Ramos (cell line): ENCODE data around the gene NXPH1.

Experiments used
- in situ Hi-C: fragments of 300-500 bp; cut with MboI; formaldehyde crosslinking; loops from one replicate; pipeline ENCODE4 v1.14.3; 2022; ENCODE audit warnings: low sequenced_read_pairs; ENCODE audit not compliant: unreplicated experiment

The NXPH1 gene

DNA sequence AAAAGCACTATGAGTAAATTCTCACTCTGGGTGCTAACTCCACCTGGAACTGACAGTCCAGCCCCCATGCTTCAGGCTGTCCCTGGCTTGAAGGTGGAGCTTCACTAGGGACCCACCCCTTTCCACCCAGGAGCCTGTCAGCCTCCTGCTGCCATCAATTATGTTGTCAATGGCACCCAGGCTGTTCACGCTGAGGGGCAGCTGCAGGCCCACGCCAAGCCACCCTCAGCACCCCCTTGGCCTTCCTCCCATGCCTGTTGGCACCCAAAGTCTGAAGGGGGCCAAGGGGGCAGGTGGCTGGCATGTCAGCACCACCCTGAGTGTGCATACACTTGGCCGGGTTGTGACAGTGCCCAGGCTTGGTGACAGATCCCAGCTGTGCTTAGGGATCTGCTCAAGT, 149.3 kb downstream of the NXPH1 start:
- in situ Hi-C loops: no loop called here

DNA sequence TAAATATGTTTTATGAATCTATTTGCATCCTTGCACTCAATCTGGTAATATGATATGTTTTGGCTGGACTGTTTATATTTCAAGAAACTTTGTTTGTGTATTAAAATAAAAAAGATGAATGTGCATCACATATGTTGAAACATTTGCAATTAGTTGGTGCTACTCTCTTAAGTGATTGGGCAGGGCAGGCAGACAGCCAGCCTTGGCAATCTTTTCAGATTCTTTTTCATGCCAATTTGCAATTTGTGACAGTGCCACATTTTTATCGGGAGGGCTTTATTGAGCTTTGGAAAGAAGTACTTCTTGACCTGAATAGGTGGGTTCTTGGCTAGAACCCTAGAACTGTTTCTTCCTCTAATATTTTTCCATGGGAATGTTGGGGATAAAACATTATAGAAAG, 152.2 kb downstream of the NXPH1 start:
- in situ Hi-C loops: no loop called here

DNA sequence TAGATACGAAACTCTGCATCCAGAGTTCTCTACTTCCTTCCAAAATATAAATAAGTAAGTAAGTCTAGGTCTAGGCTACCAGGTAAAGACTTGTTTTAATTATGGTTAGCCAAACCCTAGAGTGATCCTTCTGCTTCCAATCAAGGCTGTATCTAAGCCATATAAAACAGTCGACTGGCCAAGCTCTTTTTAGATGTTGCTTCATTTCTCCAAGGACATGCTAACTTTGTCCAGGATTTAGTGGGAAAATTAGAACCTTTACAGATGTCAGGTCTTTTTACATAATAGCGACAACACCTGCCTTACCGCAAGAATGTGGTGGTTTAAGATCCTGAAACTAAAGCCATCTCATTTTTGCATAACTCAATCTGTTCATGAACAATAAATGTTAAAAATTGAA, 156.8 kb downstream of the NXPH1 start:
- in situ Hi-C loops: no loop called here

DNA sequence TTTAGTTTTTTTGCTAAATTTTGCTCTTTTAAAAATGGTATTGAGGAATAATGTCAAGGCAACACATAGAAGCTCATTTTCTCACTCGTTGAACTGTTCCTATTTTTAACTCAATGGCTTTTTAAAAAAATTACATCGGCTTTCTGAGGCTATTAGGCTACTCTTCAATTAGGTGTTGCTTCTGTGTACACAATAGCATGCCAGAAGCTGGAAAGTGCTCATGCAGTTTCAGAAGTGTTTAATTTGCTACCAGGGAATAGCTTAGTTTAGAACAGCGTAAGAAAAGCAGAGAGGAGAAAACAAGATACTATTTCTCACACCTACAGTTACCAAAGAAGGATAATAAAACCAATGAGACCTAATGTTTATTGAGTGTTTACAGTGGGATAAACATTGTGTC, 157.4 kb downstream of the NXPH1 start:
- in situ Hi-C loops: no loop called here

DNA sequence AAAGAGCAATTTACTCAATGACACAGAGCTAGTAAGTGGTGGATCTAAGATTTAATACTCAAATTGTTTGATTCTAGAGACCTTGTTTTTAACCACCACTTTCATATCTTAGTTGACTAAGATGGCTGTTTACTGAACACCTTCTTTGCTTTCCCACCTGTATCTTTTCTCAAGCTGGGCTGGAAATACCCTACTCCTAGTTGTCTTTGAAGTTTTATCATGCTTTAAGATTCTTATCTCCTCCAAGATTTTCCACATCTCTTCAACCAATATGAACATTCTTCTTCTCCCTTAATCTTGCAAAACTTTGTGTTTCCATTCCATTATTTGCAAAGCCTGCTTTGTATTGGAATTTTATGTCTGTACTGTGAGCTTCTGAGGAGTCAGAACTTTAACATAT, 157.9 kb downstream of the NXPH1 start:
- in situ Hi-C loops: no loop called here

DNA sequence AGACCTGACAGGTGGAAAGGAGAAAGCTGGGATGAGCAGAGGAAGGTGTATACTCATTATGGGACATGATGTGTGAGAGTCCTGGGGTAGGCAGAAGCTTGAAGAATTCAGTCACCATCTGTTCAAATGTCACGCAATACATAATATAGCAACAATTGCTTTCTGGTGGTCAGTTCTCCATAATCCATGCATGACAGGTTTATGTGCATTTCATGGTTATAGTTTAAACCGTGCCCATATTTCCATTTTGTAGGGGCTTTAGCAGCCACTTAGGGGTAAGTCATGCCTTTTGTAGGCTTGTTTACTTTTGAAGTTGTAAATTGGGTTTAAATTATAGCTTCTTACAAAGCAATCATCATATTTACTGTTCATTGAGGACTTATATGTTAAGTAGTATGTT, 158.8 kb downstream of the NXPH1 start:
- in situ Hi-C loops: no loop called here

DNA sequence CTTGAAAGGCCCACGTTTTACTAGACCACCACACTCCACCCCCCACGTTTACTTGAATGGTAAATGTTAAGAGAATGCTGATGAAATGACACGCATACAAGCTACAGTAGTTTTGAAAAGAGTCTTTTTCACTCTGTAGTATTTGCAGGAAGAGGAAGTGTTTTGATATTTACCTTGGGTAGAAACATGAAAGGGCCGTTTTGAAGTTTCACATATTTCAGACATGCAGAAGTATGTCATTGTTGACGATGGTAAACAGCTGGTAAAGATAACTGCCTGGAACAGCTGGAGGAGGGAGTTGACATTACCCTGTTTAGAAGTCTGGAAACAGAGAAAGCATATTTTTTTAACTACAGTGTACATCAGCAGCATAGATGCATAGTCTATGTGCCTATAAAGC, 160.7 kb downstream of the NXPH1 start:
- in situ Hi-C loops: no loop called here

DNA sequence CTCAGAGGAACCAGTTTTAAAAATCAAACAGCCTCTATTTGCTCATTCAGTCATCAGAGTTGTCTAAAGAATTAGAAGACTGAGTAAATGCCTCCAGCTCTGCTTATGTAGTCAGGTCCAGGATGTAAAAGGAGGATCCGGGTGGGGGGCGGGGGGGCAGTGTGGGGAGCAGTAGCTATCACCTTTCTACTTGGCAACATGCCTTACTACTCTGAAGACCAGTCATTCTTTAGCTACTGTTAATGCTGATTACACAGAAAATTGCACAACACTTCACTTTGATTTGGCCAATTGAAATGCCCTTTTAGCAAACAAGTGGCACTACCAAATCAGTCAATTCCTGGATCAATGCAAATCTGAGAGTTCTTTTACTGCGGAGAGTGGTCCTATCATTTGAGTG, 164.2 kb downstream of the NXPH1 start:
- in situ Hi-C loops: no loop called here

DNA sequence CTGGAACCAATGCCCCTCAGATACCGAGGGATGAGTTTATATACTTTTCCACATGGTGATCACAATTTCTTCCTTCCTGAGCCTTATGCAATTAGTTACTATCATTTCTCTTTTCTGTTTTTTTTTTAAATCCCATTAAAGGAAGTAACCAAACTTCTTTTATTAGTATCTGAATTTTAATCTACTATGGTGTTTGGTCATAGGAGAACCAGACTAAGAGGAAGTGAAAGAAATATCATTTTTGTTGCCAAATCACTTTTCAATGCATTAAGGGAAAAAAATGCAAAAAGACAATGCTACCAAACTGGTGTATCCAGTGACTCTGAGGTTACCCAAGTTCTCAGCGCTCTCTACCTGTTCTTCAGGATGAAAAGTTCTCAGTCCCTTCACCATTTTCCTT, 167.7 kb downstream of the NXPH1 start:
- in situ Hi-C loops: no loop called here

DNA sequence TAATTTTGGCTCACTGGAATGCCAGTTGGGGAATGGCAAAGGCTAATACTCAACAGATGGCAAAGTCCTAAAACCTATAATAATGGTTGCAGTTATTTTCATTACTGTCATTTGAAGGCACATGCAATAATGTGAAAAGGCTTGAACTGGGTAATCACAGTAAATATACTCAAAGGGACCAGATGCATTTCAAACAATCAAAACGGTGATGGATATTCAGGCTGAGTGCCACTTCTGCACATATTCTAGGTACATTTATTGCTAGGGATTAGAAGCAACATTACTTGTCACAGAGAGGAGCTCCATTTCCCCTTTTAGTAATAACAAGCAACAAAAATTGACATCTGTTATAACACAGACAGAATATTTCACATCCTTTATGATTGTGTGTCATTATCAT, 171.8 kb downstream of the NXPH1 start:
- in situ Hi-C loops: no loop called here

DNA sequence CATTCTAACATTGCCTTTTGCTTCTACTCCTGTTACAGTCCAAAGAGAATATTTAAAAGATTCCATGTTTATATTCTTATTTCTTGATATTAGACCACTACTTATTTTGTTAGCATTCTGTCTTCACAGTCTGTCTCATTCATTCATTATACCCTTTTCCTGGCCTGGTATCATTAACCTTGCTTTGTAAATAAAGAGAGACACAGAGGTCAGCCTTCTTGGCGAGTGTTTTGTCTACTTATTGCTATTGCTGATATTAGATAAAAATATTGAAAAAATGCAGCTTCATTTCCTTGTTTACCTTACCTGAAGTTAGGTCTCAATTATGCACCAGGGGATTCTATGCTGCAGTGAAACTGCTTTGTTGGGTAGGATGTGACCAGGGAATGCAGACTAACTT, 179.2 kb downstream of the NXPH1 start:
- in situ Hi-C loops: no loop called here

DNA sequence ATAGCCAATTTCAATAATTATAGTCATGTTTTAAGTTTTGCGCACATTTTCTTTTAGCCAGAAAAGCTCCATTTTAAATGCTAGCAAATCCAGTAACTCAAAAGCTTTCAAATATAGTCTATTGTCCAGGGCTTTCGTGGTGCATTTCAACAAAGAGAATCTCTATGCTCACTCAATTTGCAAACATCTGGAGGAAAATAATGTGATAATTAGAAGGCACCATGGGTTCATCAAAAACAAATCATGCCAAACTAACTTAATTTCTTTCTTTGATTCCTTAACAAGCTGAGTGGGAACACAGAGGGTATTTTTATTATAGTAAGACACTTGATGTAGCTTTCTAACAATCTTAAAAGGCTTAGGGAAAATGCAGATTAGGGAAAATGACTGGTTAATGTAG, 179.8 kb downstream of the NXPH1 start:
- in situ Hi-C loops: no loop called here

DNA sequence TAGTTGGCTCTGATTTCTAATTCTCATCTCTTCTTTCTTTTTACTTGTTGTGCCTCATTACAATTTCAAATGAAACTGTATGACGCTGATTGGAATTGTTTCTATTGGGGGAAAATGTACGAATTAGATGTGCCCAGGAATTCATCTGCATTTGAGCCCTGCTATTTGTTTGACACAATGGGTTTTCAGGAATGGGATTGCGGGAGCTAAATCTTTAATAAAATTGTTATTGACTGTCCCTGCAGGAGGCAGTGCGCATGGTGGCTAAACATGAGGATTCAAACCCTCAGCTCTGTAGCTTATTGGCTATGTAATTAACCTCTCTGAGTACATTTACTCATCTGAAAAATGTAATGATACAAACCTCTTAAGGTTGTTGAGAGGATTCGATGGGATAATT, 181.6 kb downstream of the NXPH1 start:
- in situ Hi-C loops: no loop called here

DNA sequence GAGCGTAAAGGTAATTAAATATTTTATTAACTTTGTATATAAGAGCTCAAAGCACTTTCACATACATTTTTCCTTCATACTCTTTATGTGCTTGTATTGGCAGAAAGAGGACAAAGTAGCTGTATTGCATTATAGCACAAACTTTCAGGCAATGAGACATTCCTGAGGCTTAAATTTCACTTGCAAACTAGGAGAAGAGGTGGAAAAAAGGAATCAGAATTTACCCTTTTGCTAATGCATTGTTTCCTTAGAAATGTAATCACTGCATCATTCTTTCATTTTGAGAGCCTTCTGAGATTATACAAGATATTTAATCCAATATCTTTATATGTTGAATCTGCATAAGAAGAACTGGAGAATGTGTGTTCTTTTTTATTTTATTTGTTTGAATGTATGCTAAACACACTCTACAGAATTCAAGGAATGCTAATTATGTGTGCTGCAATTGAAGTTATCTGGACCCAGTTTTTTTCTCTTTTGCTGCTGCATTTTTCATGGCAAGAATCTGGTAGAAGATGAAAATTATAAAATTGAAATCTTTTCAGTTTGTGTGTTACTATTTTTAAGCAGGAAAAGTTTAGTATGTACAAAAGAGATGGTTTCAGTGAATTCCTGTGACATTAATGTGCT, 185.1 kb downstream of the NXPH1 start:
- in situ Hi-C loops: no loop called here

DNA sequence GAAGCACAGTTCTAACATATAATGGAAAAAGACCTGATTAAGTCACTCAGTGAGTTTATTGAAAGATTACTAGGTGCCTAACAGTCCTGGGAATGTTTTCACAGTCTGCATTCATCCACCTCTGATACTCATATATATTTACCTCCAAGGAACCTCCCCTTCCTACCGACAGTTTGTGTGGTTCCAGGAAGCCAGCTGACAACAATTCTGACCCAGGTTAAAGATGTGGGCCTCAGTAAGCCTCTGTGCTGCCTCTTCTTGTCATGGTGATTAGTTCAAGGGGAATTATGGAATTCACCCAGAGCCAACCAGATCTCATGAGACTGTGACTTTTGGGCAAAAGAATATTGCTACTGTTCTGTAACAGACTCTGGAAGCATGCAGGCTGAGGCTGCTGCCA, 186.8 kb downstream of the NXPH1 start:
- in situ Hi-C loops: no loop called here

DNA sequence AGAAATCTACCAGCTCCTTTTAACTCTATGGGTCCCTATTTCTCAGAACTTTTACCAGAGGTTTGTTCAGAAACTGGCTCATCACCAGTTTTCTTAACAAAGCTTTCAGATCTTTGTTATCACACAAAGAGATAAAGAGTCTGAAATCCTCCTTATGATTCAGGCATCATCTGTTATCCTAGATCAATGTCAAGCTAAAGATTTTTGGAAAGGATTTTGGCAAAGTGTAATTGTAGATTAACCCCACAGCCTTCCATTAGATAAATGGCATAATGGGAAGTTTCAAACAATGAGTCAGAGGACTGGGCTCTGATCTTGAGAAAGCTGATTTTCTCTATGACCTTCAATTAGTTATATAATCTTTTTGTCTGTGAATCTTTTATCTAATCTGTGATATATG, 192.2 kb downstream of the NXPH1 start:
- in situ Hi-C loops: no loop called here

DNA sequence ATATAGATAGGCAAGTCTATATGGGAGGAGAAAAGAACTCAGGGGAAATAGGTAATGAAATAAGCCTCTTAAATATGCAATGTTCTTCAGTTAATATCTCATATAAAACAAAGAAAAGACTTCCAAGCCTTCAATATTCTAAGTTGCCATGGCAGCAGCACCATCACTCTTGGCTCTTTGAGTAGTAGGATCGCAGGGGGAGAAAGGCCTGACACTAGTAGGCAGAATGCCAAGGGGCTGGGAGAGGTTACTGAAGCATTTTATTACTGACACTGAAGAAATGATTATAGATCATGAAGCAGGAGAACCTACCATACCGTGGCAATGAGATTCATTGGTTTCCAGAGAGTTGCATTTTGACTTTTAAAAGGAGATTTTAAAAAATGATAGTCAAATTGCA, 193.9 kb downstream of the NXPH1 start:
- in situ Hi-C loops: no loop called here

DNA sequence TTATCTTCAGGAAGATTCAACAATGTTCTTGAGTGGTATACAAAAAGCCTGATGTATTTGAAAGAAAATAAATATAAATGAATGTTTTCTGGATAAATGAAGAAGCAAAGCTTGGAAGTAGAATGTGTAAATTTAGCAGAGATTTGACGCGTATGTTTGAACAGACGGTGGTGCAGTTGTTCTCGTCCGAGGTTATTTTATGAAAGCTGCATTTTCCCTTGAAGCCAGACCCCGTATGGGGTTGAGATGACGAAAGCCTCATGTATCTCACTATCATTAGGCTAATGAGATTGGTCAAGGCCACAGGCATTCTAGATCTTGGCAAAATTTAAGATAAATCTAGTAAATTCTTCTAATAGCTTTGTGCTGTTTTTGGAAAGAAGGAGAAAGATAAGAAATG, 195.2 kb downstream of the NXPH1 start:
- in situ Hi-C loops: no loop called here

DNA sequence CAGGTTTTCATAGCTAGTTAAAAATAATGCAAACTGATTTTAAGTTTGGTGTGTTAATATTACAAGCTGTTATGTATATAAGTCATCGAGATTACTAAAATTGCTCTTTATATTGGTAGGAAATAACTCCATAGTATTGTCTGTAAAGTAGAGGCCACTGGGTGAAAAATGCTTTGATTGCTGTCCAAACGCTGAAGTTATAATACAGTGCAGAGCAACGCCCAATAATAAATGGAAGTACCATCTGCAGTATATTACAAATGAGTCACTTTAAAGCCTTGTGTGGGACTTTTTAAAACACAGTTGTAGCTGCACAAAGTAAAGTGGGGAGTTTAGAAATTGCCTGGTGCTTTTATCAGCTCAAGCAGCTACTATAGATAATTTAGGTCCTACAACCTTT, 196.1 kb downstream of the NXPH1 start:
- in situ Hi-C loops: no loop called here

DNA sequence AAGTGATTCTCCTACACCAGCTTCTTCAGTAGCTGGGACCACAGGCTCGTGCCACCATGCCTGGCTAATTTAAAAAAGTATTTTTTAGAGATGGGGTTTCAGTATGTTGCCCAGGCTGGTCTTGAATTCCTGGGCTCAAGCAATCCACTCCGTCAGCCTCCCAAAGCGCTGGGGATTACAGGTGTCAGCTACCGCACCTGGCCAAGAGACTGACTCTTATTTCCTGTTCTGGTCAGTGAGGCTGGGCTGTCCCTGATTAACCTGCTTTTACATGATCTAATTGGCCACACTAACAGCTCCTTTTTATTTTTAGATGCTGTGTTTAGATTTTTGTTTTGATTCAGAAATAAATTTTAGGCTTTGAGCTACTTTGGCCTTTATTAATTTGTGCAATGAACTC, 203.9 kb downstream of the NXPH1 start:
- in situ Hi-C loops: no loop called here

DNA sequence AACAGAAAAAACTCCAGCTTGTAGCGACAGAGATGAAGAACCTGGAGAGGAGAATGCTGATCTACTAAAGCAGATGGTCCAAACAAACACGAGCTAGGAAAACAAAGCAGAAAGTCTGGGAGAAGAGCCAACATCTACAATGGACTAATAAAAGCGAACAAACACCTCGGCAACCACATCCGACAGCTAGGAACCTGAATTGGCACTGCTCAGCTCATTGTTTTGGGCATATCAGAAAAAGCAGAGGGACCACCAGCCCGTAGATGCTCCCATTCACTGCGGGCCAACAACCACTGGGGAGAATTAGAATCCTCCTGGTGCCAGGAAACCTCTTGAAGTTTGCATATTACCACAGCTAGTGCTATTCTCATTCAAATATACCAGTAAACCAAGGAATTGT, 204.7 kb downstream of the NXPH1 start:
- in situ Hi-C loops: no loop called here

DNA sequence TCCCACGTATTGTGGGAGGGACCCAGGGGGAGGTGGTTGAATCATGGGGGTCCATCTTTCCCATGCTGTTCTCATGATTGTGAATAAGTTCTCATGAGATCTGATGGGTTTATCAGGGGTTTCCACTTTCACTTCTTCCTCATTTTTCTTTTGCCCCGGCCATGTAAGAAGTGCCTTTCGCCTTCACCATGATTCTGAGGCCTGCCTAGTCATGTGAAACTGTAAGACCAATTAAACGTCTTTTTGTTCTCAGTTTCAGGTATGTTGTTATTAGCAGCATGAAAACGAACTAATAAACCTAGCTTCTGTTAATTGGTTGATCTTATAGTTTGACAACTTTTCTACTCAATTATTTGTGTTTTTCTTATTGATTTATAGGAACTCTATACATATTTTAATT, 206.3 kb downstream of the NXPH1 start:
- in situ Hi-C loops: no loop called here

DNA sequence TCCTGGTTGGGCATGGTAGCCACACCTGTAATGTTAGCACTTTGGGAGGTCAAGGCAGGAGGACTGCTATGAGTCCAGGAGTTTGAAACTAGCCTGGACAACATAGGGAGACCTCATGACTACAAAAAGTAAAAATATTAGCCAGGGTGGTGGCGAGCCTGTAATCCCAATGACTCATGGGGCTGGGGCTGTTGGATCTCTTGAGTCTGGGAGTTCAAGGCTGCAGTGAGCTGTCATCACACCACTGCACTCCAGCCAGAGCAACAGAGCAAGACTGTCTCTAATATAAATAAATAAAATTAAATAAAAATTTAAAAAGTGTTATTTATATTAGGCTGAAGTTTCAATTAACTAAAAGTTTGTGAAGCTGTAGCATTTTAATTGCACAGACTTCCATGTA, 207.3 kb downstream of the NXPH1 start:
- in situ Hi-C loops: no loop called here
